GM18498 (cell line): ENCODE measurements around the gene SPRED3.

ENCODE experiments used
- ATAC-seq: cut with Tn5 transposase; IDR thresholded peaks from one replicate; pipeline ENCODE4 v1.9.1; 2021; ENCODE audit warnings: mild to moderate bottlenecking, moderate library complexity; ENCODE audit not compliant: unreplicated experiment

Gene SPRED3

DNA sequence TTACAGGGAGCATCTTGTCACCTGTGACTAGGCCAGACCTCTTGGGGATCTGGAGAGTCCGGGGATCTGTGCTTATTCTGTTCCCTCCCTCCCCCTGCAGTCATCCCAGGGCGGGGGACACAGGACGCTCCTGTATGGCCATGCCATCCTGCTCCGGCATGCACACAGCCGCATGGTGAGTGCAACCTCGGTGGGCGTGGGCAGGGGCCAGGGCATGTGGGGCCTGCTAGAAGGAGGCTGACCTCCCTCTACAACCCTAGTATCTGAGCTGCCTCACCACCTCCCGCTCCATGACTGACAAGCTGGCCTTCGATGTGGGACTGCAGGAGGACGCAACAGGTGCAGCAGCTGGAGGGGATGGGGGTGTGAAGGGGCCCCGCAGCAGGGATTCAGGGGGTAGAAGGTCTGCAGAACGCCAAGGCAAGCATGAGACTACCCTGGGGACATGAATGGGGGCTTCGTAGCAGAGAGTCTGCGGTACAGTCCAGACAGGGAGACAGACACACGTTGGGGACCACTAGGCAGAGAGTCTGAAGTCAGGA, 55.0 kb downstream of the SPRED3 start:
- no peak for ATAC-seq

- ATAC-seq, result no peak
These were observed 55.5 kb downstream of the SPRED3 start for GRCh38 chr19:38444026-38444425.

- no peak for ATAC-seq
These were observed 56.9 kb downstream of the SPRED3 start for GRCh38 chr19:38445362-38445761.

DNA sequence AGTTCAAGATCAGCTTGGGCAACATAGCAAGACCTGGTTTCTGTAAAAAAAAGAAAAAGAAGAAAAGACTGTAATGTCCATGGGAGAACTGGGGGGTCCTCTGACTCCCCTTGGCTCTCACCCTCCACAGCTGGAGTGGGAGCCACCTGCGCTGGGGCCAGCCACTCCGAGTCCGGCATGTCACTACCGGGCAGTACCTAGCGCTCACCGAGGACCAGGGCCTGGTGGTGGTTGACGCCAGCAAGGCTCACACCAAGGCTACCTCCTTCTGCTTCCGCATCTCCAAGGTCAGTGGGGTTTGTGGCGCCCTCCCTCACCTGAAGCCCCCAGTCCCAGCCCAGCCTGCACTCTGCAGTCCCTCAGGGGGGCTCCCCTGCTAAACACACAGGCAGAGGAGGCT, 59.7 kb downstream of the SPRED3 start:
- ATAC-seq, result no peak
